ENCODE measurements around the gene SDCCAG8. TPM values are rescaled to one million over a fixed set of nuclear protein-coding genes. Genes with fewer than 3 reads are reported as not detected.

SDCCAG8 gene
- polyA plus RNA-seq, 2 of the 4 experiments (the other 2 are of a cell fraction), result 48.8 to 64.8 TPM

- ChIA-PET POLR2A (no interaction called here), CTCF (no interaction called here)
- Histone ChIP-seq H3K9me3 (no peaks in the 10 kb centered on the region), H3K27ac (no peak overlapping the region), H3K4me3 (no peak overlapping the region), H3K4me1 (no peaks in the 10 kb centered on the region), H3K4me2 (no peak overlapping the region)
- DNase-seq (ENCODE audit: low read depth in 1 of 2, low spot score in 1 of 2) (no peak), FAIRE-seq (no peak), ATAC-seq (no peak)
- TF ChIP-seq ZFP36 (IDR thresholded peaks at IDR 0.05; ENCODE audit: borderline replicate concordance, partially characterized antibody), result no peak
- TF ChIP-seq CEBPB (IDR thresholded peaks at IDR 0.05), result no peak
- TF ChIP-seq CBX8 (IDR thresholded peaks at IDR 0.05), result no peak
- TF ChIP-seq, protein P1, sequence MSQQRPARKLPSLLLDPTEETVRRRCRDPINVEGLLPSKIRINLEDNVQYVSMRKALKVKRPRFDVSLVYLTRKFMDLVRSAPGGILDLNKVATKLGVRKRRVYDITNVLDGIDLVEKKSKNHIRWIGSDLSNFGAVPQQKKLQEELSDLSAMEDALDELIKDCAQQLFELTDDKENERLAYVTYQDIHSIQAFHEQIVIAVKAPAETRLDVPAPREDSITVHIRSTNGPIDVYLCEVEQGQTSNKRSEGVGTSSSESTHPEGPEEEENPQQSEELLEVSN (IDR thresholded peaks at IDR 0.05; ENCODE audit: borderline replicate concordance, low read depth), result no peak
- no peak for TF ChIP-seq NR3C1 (IDR thresholded peaks at IDR 0.05)
- TF ChIP-seq RFX5 (IDR thresholded peaks at IDR 0.05), result no peak
- no peak for TF ChIP-seq GATA3 (IDR thresholded peaks at IDR 0.05; ENCODE audit: borderline replicate concordance)
- no peak for TF ChIP-seq PBX3 (IDR thresholded peaks at IDR 0.05)
- no peak for TF ChIP-seq RNF2 (IDR thresholded peaks at IDR 0.05; ENCODE audit: borderline replicate concordance, low read depth)
- TF ChIP-seq BHLHE40 (IDR thresholded peaks at IDR 0.05; ENCODE audit: low read depth, low read length), result no peak
- no peak for TF ChIP-seq KDM1A (IDR thresholded peaks at IDR 0.05; ENCODE audit: low read depth)
- no peak for TF ChIP-seq NFE2L2 (conservative IDR thresholded peaks at IDR 0.05; ENCODE audit: low read length)
- TF ChIP-seq CHD4 (IDR thresholded peaks at IDR 0.05; ENCODE audit: borderline replicate concordance), result no peak
- no peak for TF ChIP-seq MAFK (IDR thresholded peaks at IDR 0.05; ENCODE audit: partially characterized antibody)
- no peak for TF ChIP-seq RARB (CRISPR knock-in tag; IDR thresholded peaks at IDR 0.05)
- TF ChIP-seq, protein P2, sequence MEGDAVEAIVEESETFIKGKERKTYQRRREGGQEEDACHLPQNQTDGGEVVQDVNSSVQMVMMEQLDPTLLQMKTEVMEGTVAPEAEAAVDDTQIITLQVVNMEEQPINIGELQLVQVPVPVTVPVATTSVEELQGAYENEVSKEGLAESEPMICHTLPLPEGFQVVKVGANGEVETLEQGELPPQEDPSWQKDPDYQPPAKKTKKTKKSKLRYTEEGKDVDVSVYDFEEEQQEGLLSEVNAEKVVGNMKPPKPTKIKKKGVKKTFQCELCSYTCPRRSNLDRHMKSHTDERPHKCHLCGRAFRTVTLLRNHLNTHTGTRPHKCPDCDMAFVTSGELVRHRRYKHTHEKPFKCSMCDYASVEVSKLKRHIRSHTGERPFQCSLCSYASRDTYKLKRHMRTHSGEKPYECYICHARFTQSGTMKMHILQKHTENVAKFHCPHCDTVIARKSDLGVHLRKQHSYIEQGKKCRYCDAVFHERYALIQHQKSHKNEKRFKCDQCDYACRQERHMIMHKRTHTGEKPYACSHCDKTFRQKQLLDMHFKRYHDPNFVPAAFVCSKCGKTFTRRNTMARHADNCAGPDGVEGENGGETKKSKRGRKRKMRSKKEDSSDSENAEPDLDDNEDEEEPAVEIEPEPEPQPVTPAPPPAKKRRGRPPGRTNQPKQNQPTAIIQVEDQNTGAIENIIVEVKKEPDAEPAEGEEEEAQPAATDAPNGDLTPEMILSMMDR (IDR thresholded peaks at IDR 0.05), result no peak
- TF ChIP-seq TFCP2L1 (CRISPR knock-in tag; IDR thresholded peaks at IDR 0.05), result no peak
- no peak for TF ChIP-seq FOSL2 (IDR thresholded peaks at IDR 0.05)
- TF ChIP-seq FOSL2 (CRISPR knock-in tag; IDR thresholded peaks at IDR 0.05), result no peak
- WGBS (ENCODE audit: missing lambda C conversion rate), result 99% methylated on average over 2 of the region's 2 CpGs
Measured at GRCh38 chr1:243351337-243351736, 95.5 kb downstream of the SDCCAG8 start.

DNA sequence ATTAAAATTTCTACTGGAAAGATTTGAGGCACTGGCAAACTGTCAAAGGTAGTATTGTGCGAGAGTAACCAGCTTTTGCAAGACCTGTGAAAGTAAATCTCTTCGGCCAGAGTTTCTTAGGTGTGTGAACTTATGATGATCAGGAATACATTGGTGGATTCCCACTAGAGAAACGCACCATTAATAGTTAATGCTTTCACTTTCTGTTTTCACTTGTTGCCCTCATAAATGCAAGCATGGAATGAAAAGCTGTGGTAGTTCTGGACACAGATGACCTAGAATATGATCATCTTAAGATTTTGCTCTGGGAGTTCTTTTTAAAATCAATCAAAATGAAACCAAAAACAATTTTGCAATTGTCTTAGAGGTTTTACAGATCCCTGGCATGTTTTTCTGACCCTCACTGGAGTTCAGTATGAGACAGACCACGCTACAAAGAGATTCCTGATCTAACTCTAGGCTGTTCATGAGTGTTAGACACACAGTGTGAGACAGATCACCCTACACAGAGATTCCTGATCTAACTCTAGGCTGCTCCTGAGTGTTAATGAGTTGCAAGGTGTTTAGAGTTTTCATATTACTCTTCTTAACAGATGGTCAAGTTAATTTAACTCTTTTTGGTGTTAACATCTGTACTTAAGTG is 98.8 kb downstream of the SDCCAG8 start:
- Histone ChIP-seq H3K4me2 (no peak overlapping the region), H3K4me1 (no peaks in the 10 kb centered on the region), H3K27ac (no peak overlapping the region), H3K4me3 (no peak overlapping the region), H3K9me3 (no peaks in the 10 kb centered on the region)
- 86% methylated on average over 4 of the region's 4 CpGs for WGBS (ENCODE audit: missing lambda C conversion rate)
- DNase-seq (ENCODE audit: low read depth in 1 of 2, low spot score in 1 of 2) (no peak), FAIRE-seq (no peak), ATAC-seq (no peak)
- POLR2A ChIA-PET, result no interaction called here
- CTCF ChIA-PET, result interaction anchor here (1.6 to 3.5 kb wide), 2 partner anchors 11 to 945 kb away, joined by 4 to 10 read pairs; no protein-coding TSS in a partner anchor
- TF ChIP-seq BHLHE40 (IDR thresholded peaks at IDR 0.05; ENCODE audit: low read depth, low read length), result no peak
- no peak for TF ChIP-seq NPAS2 (CRISPR knock-in tag; IDR thresholded peaks at IDR 0.05; ENCODE audit: borderline replicate concordance)
- TF ChIP-seq, protein P1 (IDR thresholded peaks at IDR 0.05; ENCODE audit: borderline replicate concordance, low read depth), result no peak
- no peak for TF ChIP-seq HOXB13 (CRISPR knock-in tag; IDR thresholded peaks at IDR 0.05; ENCODE audit: low read depth)
- no peak for TF ChIP-seq NFE2L2 (conservative IDR thresholded peaks at IDR 0.05; ENCODE audit: low read length)
- TF ChIP-seq ZNF302 (CRISPR knock-in tag; IDR thresholded peaks at IDR 0.05), result no peak
- no peak for TF ChIP-seq POLR2AphosphoS2 (conservative IDR thresholded peaks at IDR 0.05; ENCODE audit: low read length)
- no peak for TF ChIP-seq ZFP36 (IDR thresholded peaks at IDR 0.05; ENCODE audit: borderline replicate concordance, partially characterized antibody)
- no peak for TF ChIP-seq GATA3 (IDR thresholded peaks at IDR 0.05; ENCODE audit: borderline replicate concordance)
- no peak for TF ChIP-seq HDAC2 (IDR thresholded peaks at IDR 0.05)
- no peak for TF ChIP-seq HEYL (CRISPR knock-in tag; IDR thresholded peaks at IDR 0.05)
- no peak for TF ChIP-seq RNF2 (IDR thresholded peaks at IDR 0.05; ENCODE audit: borderline replicate concordance, low read depth)
- TF ChIP-seq MAZ (IDR thresholded peaks at IDR 0.05; ENCODE audit: borderline replicate concordance, low read depth, low read length), result no peak
- TF ChIP-seq, protein P2 (IDR thresholded peaks at IDR 0.05), result no peak
- TF ChIP-seq, protein P3, sequence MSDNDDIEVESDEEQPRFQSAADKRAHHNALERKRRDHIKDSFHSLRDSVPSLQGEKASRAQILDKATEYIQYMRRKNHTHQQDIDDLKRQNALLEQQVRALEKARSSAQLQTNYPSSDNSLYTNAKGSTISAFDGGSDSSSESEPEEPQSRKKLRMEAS (IDR thresholded peaks at IDR 0.05), result no peak
- no peak for TF ChIP-seq CHD4 (IDR thresholded peaks at IDR 0.05; ENCODE audit: borderline replicate concordance)
- TF ChIP-seq HMGXB4 (CRISPR knock-in tag; IDR thresholded peaks at IDR 0.05; ENCODE audit: borderline replicate concordance), result no peak
- no peak for TF ChIP-seq SREBF2 (IDR thresholded peaks at IDR 0.05)

Measured in A549 (cell line).